SIG-M5 (cell line): ENCODE measurements around the gene CLOCK.

Experiments
- DNase-seq: peaks from one replicate; lab custom pipeline; 2025; lab: John Stamatoyannopoulos, UW

The CLOCK gene

DNA sequence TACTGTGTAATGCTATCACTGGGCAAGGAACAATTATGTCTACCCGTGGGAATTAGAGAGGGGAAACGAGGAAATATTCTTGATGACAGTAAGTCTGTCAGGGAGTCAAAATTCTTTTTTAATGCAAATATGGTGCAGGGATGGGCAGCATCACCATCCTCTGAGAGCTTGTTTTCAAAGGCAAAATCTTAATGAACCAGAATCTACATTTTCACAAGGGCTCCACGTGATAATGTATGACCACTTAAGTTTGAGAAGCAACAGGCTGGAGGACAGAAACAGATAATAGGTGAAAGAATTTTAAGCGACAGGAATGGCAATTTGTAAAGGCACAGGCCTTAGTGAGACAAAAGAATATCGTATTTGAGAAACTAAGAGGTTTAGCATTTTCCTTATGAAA lies 63.4 kb downstream of the CLOCK start:
- no peak for DNase-seq

DNA sequence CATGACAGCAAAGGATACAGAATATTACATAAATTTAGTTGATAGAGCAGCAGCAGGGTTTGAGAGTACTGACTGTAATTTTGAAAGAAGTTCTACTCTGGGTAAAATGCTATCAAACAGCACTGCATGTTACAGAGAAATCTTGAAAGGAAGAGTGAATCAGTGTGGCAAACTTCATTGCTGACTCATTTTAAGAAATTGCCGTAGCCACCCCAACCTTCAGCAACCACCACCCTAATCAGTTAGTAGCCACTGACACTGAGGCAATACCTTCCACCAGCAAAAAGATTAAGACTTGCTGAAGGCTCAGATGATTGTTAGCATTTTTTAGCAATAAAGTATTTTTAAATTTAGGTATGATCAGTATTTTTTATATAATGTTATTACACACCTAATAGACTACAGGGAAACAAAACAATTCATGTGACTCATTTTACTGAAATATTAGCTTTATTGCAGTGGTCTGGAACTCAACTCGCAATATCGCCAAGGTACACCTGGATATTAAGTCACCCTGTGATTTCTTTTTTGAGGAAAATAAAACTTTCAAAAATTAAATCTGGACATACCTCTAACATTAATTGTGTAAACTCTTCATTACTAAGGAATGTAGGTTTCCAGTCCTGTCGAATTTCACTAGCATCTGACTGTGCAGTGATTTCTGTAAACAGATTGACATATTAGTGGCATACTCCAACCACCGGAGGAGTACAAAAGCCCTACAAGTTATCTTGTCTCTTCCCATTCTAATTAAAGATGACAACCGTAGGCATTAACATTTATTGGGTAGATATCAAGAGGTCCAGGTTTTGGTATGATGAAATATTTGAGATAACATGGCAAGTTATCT lies 71.1 kb downstream of the CLOCK start:
- no peak for DNase-seq

DNA sequence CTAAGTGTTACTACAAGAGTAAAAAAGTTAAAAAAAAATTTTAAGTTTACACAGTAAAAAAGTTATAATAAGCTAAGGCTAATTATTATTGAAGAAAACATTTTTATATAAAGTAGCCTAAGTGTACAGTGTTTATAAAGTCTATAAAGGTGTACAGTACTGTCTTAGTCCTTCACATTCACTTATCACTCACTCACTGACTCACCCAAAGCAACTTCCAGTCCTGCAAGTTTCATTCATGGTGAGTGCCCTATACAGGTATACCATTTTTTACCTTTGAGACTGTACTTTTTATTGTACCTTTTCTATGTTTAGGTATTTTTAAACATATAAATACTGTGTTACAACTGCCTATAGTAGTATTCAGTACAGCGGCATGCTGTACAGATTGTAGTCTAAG lies 76.7 kb downstream of the CLOCK start:
- DNase-seq: no peak

DNA sequence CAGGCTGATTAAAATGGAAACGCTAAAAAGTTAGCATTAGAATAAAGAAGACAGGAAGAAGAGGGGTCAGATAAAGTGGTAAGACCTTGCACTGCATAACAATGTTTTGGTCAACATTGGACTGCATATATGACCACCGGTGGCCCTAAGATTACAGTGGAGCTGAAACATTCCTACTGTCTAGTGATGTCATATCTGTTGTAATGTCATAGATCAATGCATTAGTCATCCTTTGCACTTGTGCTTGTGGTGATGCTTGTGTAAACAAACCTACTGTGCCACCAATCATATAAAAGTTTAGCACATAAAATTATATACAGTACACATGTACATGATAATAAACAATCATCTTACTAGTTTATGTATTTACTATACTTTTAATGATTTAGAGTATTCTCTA lies 78.0 kb downstream of the CLOCK start:
- no peak for DNase-seq

DNA sequence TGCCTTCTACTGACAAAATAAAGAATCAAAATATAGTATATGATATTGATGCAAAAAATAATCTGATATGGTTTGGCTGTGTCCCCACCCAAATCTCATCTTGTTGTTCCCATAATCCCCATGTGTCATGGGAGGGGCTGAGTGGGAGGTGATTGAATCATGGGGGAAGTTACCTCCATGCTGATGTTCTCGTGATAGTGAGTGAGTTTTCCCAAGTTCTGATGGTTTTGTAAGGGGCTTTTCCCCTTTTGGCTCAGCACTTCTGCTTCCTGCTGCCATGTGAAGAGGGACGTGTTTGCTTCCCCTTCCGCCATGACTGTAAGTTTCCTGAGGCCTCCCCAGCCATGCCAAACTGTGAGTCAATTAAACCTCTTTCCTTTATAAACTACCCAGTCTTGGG lies 80.7 kb downstream of the CLOCK start:
- no peak for DNase-seq

DNA sequence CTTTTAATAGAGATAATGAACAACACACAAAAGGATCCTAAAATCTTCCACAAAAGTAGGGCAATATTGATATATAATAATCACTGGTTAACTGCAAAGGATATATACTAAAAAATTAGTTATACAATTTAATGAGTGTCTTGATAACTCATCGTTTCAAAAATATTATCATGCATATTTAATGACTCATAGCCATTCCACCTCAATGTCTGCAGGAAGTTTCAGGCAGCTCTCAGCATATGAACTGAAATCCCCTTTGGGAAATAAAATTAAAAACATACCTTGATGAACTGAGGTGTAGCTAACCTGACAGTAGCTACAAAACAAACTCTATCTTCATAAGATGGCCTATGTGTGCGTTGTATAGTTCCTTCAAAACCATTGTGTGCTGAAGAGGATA lies 88.1 kb downstream of the CLOCK start:
- DNase-seq: no peak

DNA sequence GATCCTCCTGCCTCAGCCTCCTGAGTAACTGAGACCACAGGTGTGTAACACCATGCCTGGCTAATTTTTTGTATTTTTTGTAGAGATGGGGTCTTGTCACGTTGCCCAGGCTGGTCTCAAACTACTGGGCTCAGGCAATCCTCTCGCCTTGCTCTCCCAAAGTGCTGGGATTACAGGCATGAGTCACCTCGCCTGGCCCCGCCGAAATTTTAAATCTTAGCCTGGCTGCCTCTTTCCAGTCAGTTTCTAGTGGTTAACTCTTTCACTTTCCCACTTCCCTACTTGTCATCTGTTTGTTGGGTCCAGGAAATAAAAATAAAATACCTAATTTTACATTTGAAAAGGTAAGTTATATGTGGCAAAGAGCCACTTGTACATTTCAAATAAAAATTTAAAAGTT lies 88.5 kb downstream of the CLOCK start:
- no peak for DNase-seq

DNA sequence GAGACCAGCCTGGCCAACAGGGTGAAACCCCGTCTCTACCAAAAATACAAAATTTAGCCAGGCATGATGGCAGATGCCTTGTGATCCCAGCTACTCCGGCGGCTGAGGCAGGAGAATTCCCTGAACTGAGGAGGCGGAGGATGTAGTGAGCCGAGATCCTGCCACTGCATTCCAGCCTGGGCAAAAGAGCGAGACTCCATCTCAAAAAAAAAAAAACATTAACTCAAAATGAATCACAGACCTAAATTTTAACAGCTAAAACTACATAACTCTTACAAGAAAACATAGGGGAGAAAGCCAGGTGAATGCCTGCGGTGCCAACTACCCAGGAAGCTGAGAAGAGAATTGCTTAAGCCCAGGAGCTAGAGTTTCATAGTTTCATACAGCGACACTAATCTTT lies 96.1 kb downstream of the CLOCK start:
- DNase-seq: no peak

DNA sequence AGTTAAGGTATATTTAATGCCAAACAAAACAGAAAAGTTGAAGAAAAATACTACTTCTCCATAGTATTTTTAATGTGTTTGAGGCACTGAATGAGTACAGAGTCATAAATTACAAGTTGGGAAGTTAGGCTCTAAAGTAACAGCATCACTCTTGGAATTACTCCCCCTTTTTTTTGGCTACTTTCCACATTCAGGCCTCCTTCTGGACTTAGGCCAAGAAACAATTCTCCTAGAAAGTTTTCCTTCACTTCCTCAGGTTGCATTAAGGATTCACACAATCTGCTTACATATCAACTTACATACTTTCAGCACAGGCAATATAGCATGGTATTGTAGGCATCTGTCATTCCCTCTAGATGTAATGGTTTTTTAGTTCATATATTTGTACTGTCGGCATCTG lies 98.9 kb downstream of the CLOCK start:
- no peak for DNase-seq

DNA sequence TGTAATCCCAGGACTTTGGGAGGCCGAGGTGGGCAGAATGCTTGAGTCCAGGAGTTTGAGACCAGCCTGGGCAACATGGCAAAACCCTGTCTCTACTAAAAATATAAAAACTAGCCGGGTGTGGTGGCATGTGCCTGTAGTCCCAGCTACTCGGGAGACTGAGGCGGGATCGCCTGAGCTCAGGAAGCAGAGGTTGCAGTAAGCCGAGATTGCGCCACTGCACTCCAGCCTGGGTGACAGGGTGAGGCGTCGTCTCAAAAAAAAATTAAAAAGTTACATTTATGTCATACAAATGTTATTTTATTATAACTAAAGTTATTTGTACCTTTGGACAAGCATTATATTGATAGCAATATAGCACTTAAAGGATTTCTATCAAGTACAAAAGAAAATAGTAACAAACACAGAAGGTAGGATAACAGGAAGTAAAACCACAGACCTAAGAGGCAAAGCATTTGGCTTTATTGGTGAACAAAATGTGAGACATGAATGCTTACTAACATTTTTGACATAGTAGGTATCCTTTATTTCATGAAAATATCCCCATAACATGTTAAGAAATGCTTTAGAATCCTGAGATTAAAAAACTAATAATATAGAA lies 99.5 kb downstream of the CLOCK start:
- no peak for DNase-seq

DNA sequence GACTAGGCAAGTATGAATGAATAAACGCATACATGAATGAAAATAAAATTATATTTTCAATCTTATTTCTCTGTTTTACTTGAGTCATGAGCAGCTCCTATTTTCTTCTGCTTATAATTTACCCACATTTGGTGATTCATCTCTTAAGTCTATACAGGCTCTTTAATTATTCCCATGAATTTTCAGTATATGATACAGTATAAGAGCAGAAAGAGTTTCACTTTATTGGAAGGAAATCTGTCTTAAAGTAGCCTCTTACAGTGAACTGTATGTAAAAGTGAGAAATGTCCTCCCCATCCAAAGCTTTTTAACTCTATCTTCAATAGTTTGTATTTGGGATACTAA lies 100.2 kb downstream of the CLOCK start:
- no peak for DNase-seq

DNA sequence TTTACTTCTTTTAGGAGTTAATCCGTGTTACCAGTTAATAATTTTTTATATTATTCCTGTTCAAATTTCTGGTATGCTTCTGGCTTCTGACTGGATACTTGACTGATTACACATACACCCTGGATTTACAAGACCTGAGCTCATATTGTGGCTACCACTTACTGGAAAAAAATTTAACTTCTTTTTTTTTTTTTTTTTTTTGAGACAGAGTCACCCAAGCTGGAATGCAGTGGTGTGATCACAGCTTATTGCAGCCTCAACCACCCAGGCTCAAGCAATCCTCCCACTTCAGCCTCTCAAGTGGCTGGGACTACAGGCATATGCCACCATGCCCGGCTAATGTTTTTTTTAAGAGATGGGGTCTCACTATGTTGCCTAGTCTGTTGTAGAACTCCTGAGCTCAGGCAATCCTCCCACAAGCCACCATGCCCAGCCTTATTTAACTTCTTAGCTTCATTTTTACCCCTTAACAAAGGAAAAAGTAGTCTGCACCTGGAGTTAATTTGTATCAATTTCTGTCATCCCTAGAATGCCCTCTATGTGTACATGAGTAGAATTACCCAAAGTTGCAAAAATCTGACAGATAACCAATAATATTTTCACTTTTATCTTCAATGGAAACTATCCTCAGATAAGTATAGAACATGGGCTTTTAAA lies 100.7 kb downstream of the CLOCK start:
- DNase-seq: no peak

DNA sequence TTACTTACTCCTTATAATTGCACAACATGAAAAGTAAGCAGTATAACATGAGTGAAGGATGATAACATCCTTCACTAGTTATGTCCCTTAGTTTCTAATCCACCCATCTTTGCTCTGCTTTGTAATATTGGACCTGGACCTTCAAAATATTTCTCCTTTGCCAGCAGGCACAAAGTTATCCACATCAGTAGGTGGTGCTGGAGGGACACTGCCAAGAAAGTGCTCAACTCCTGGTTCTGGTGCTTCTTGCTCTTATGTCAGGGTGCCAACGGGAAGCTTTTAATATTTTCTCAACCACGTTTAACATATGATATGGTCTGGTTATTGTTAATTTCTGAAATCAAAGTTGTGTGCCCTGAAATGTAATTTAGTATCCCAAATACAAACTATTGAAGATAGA lies 101.9 kb downstream of the CLOCK start:
- no peak for DNase-seq

DNA sequence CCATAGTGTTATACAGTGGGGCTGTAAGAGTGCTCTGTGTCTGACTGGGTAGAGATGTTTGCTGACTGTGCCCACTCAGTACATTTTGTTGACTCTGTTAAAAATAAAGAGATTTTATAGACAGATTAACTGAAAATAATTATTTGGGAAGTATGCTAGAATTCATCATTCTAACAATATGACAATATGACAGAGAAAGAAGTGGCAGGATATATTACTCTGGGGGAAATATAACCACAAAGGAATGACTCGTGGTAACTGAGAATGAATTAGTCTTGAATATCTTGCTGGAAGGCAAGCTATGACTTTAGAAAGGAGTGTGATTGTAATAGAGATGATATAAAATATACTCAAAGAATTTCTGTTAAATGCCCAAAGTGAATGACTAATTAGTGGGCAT lies 104.2 kb downstream of the CLOCK start:
- DNase-seq: no peak

DNA sequence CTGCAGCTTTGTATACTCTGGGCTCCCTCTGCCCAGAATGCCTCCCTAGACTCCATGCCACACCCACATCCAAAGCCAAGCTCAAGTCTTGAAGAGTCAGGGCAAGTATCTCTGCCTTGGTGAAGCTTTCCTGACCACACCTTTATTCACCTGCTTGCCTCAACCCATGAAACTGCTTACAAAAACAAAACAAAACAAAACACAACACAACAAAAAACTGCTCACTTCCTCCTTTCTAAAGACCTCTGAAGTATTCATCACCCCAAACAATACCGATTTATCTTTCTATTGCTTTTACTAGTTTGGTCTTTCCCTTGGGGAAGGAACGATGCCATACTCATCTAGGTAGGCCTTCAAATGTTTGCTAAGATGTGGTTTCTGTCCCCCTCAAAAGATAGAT lies 105.9 kb downstream of the CLOCK start:
- DNase-seq: no peak

DNA sequence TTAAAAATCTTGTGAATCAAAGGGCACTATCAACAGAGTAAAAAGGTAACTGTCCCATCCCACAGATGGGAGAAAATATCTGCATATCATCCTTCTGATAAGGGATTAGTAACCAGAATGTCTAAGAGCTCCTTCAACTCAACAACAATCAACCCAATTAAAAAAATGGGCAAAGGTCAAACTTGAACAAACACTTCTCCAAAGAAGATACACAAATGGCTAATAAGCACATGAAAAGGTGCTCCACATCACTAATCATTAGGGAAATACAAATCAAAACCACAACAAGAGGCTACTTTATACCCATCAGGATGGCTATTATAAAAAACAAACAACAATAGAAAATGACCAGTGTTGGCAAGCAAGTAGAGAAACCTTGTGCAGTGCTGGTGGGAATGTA lies 107.7 kb downstream of the CLOCK start:
- DNase-seq: no peak

DNA sequence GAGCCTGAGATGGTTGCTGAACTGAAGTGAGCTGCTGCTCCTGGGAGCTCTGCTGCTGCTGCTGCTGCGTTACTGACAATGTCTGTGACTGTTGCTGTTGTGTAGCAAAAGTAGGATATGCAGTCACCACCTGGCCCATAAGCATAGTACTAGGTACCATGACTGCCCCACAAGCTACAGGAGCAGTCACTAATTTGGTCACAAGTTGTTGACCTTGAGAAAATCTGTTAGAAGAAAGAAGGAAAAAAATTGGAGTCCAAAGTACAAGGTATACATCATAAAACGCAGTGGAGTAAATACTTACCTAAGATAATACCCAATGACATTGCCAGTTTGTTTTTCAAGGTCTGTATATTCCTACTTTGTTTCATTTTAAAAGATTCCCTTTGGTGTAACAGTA lies 108.4 kb downstream of the CLOCK start:
- no peak for DNase-seq

DNA sequence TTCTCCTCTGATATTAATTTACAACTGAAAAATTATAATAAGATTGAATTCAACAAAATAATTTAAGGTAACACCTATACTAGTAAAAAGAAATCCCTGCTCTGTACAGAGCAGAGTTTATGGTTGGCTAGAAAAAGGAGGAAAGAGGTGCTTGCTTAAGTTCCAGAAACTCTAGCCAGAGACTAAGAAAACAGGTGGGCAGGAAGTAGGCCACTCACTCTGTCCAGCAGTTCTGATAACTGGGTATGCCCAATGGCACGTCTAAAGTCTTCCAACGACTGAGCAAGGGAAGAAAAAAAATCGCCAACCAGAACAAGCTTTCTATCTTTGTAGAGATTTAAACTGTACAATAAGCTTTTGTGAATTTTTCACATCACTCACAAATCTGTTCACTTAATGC lies 108.9 kb downstream of the CLOCK start:
- DNase-seq: no peak

DNA sequence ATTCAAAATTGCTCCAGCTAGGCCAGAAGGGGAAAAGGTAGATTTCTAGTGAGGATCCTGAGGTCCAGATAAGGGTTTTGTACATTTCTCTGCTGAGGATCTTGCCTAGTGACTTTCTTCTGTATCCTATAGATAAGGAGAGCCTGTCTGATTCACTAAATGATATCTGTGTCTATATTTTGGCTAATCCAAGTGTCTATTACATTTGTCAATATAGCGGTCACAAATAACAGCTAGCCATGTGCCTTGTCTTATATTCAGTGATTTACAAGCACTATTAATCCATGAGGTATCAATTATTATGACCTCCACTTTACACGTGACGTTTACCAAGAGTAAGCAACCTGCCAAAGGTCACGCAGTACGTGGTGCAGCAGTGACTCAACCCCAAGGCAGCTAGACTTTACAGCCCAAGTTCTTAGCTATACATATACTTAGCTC lies 109.3 kb downstream of the CLOCK start:
- no peak for DNase-seq

DNA sequence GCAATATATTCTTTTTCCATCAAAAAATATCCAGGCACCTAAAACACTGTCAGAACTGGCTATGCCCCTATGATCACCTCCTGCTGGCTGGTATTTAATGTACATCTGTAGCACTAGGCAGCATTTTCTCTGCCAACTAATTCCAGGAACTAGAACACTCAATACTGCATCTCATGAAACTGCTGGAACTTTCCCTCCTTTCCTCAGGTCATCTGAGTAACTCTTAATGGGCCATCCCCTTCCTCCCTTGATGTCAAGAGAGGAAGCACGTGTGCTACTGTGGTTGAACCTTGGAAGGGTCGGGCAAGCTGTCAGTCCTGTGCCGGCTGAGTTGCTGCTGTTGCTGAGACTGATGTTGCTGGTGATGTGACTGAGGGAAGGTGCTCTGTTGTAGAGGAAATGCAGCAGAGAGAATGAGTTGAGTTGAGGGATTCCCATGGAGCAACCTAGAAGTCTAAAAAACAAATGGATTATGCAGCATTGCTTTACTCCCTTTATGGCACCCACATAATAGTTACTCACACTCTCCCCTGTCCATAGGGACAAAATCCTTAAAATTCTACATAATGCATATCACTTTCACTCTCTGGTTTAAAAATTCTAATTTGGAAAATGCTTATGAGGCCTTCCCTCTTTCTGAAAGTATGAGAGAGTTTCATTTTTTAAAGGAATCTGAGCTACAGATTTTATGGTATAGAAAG lies 111.4 kb downstream of the CLOCK start:
- DNase-seq: no peak

DNA sequence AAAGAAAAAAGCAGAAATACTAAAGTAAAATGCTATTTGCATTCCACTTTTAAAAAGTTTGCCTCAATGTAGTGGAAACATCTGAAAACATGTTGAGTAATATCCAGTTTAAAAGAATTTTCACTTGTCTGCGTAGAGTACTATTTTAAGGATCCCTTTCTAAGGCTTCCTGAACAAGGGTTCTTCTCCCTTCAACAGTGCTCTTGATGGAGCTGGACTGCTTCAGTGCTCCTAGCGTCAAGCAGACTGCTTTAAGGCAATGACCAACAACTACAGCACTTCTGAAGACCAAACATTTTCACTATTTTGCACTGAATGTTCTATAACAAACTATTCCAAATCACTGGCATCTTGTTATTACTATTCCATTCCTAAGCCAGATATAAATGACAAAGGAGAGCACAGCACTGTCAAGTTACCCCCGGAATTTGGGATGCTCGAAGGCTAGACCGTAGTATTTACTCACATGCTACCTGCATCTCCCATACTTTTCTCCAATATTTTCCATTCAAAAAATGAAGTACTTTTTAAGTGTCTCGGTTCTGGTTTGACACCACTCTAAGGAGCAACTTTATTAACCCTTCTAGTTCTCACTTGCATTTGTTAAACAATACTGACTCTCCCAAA lies 114.9 kb downstream of the CLOCK start:
- no peak for DNase-seq

DNA sequence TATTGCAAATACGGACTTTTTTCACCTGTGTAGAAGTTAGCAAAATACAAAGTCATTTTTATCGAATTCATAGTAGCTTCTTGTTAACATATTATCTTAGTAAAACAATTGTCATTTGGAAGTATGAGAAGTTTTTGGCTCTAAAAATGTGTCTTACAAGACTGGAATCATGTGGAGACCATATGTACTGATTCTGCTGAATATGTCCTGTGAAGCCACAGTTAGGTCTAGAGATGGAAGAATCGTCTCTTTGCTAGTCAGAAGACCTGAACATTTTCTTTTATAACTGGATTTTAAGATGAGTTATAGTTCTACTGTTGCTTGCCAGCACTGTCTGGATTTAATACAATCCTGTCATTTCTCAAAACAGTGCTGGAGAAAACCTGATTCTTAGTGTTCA lies 121.9 kb downstream of the CLOCK start:
- no peak for DNase-seq
